ENCODE results near the gene DDX31. TPM values are rescaled to one million over a fixed set of nuclear protein-coding genes. Genes with fewer than 3 reads are reported as not detected.

The DDX31 gene
- total RNA-seq, 4 donors from 2014 or later = 6.1 to 30.1 (median 9.8) TPM

DNA sequence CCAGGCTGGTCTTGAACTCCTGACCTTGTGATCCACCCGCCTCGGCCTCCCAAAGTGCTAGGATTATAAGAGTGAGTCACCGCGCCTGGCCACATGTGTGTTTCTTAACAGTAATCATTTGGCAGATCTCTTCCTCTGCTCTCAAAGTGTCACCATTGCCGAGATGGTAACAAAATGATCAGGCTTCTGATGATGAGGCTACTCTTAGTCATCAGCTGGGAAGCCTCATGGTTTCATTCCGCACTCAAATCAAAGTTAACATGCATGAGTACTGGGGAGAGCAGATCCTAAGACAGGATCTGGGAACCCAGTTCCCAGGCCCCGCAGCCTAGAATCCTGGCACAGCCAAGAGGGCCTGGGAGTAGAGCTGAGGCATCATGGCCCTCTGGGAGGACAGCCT lies 60.0 kb downstream of the DDX31 start:
- no peak for DNase-seq
- Histone ChIP-seq H3K27ac (no peak overlapping the region), H3K27me3 (no peaks in the 10 kb centered on the region), H3K4me3 (no peak overlapping the region), H3K4me1 (no peaks in the 10 kb centered on the region), H3K36me3 (peaks cover 0 to 23% (median 2%) of the 10 kb centered on the region in 4 donors), H3K9me3 (no peaks in the 10 kb centered on the region)
- intact Hi-C loops (cut with DNase I; ENCODE audit: low total_unique reads) = no loop called here
- 87% methylated on average over 7 of the region's 7 CpGs; no CpG with 5 or more reads in 1 of the 2 donors for WGBS, 2 donors (ENCODE audit: low coverage in 1 of 2)
- no peak for TF ChIP-seq POLR2AphosphoS5 (IDR thresholded peaks at IDR 0.05)
- TF ChIP-seq, protein P1, sequence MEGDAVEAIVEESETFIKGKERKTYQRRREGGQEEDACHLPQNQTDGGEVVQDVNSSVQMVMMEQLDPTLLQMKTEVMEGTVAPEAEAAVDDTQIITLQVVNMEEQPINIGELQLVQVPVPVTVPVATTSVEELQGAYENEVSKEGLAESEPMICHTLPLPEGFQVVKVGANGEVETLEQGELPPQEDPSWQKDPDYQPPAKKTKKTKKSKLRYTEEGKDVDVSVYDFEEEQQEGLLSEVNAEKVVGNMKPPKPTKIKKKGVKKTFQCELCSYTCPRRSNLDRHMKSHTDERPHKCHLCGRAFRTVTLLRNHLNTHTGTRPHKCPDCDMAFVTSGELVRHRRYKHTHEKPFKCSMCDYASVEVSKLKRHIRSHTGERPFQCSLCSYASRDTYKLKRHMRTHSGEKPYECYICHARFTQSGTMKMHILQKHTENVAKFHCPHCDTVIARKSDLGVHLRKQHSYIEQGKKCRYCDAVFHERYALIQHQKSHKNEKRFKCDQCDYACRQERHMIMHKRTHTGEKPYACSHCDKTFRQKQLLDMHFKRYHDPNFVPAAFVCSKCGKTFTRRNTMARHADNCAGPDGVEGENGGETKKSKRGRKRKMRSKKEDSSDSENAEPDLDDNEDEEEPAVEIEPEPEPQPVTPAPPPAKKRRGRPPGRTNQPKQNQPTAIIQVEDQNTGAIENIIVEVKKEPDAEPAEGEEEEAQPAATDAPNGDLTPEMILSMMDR (IDR thresholded peaks at IDR 0.05) = no peak
- TF ChIP-seq POLR2A (IDR thresholded peaks at IDR 0.05) = no peak
- TF ChIP-seq EP300 (IDR thresholded peaks at IDR 0.05; ENCODE audit: low read depth) = no peak
- in situ Hi-C loops (cut with MboI; ENCODE audit: low pct_ligation_motif_present in 1 of 4, low pct_unique_long_range_greater_than_20kb in 1 of 4, low sequenced_read_pairs in 3 of 4) = no loop called here

DNA sequence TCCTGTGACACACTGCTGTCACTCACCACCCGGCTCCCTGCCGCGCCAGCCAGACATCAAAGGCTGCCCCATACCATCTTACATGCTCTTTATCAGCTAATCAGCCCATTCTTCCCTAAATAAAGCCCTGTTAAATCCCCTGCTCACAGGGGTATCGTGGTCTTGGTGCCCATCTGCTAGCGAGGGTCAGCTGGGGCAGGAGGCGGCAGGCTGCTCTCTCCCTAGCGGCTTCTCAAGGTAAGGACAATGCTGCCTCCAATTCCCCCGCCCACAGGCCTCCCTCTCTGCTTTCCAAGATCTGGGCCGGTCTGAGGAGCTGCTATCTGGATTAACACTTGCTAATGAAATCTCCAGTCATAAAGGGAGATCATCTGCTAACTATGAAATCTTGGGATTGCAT lies 60.6 kb downstream of the DDX31 start:
- no peak overlapping the region for H3K4me3 ChIP-seq
- in situ Hi-C loops (cut with MboI; ENCODE audit: low pct_ligation_motif_present in 1 of 4, low pct_unique_long_range_greater_than_20kb in 1 of 4, low sequenced_read_pairs in 3 of 4) (no loop called here), intact Hi-C loops (cut with DNase I; ENCODE audit: low total_unique reads) (no loop called here)
- H3K27me3 ChIP-seq = no peaks in the 10 kb centered on the region
- no peak for DNase-seq
- H3K9me3 ChIP-seq = no peaks in the 10 kb centered on the region
- TF ChIP-seq POLR2A (IDR thresholded peaks at IDR 0.05) = no peak
- H3K4me1 ChIP-seq = no peaks in the 10 kb centered on the region
- peaks cover 0 to 23% (median 2%) of the 10 kb centered on the region in 4 donors for H3K36me3 ChIP-seq
- H3K27ac ChIP-seq = no peak overlapping the region
- WGBS, 2 donors (ENCODE audit: low coverage in 1 of 2) = 94 to 96% methylated on average over 6 to 9 of the region's 9 CpGs

DNA sequence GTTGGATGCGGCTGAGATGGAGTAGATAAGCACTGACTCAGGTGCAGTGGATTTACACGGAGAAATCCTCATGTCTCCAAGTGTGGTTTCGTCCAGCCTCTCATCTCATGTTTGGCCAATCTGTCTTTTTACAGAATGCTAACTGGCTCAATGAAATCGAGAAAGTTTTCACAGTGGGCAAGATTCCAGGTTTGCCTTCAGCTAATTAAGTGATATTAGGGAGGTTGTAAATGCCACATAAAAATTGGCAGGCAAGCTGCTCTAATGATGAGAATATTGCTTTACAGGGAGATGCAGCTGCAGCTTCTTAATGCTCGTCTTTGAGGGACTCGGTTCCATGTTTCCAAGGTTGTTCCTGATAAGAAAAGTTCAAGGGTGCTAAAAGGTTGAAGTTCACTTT lies 63.7 kb downstream of the DDX31 start:
- peaks cover 0 to 14% (median 0%) of the 10 kb centered on the region in 4 donors for H3K36me3 ChIP-seq
- intact Hi-C loops (cut with DNase I; ENCODE audit: low total_unique reads) = no loop called here

DNA sequence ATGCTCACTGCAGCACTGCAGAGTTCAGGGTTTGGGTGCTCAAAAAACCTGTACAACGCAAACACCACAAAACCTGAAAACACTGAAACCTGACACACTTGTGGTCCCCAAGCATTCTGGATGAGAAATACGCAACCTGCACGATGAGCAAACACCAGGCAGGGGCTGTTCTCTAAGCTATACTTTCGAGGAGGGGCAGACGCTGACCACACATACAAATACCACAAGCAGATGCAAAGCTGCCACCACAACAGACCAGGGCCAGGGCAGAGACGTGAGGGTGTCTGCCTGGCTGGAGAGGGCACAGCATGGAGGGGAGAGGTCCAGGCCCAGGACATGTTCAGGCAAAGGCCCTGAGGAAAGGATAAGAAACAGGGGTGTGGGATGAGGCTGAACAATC lies 64.4 kb downstream of the DDX31 start:
- peaks cover 0 to 7% (median 0%) of the 10 kb centered on the region in 4 donors for H3K36me3 ChIP-seq
- no peak for DNase-seq
- H3K4me3 ChIP-seq = no peak overlapping the region
- in situ Hi-C loops (cut with MboI; ENCODE audit: low pct_ligation_motif_present in 1 of 4, low pct_unique_long_range_greater_than_20kb in 1 of 4, low sequenced_read_pairs in 3 of 4) (no loop called here), intact Hi-C loops (cut with DNase I; ENCODE audit: low total_unique reads) (no loop called here)
- TF ChIP-seq POLR2A (IDR thresholded peaks at IDR 0.05) (no peak), POLR2AphosphoS5 (IDR thresholded peaks at IDR 0.05) (no peak), EP300 (IDR thresholded peaks at IDR 0.05; ENCODE audit: low read depth) (no peak)
- TF ChIP-seq, protein P1 (IDR thresholded peaks at IDR 0.05) = no peak
- no peaks in the 10 kb centered on the region for H3K4me1 ChIP-seq
- WGBS, 2 donors (ENCODE audit: low coverage in 1 of 2) = 92% methylated on average over 6 of the region's 6 CpGs; no CpG with 5 or more reads in 1 of the 2 donors
- no peaks in the 10 kb centered on the region for H3K27me3 ChIP-seq
- no peaks in the 10 kb centered on the region for H3K9me3 ChIP-seq
- no peak overlapping the region for H3K27ac ChIP-seq

More for the DNA sequence above, 63.7 kb downstream of the DDX31 start:
- in situ Hi-C loops (cut with MboI; ENCODE audit: low pct_ligation_motif_present in 1 of 4, low pct_unique_long_range_greater_than_20kb in 1 of 4, low sequenced_read_pairs in 3 of 4) = no loop called here
- Histone ChIP-seq H3K9me3 (no peaks in the 10 kb centered on the region), H3K27me3 (no peaks in the 10 kb centered on the region), H3K4me1 (no peaks in the 10 kb centered on the region), H3K4me3 (no peak overlapping the region), H3K27ac (no peak overlapping the region)
- 87 to 93% methylated on average over 4 to 6 of the region's 6 CpGs for WGBS, 2 donors (ENCODE audit: low coverage in 1 of 2)
- DNase-seq = no peak
- TF ChIP-seq POLR2AphosphoS5 (IDR thresholded peaks at IDR 0.05) (no peak), EP300 (IDR thresholded peaks at IDR 0.05; ENCODE audit: low read depth) (no peak), POLR2A (IDR thresholded peaks at IDR 0.05) (no peak)
- TF ChIP-seq, protein P1 (IDR thresholded peaks at IDR 0.05) = no peak

DNA sequence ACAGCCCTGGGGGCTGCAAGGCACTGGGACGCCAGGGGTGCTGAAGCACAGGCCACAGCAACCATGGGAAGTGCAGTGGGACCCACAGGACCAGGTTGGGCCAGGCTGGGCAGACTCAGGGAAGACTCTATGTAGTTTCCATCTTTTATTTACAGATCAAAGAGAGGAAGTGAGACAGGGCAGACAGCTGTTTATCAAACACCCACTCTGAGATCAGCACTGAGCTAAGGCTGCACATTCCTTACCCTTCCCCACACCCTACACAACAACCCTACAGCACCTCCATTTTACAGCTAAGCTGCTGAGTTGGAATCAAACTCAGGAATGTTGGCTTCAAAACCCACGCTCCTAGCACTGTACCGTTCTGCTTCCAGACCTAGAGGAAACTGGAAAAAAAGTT lies 67.6 kb downstream of the DDX31 start:
- 70 to 77% methylated on average over 3 of the region's 3 CpGs for WGBS, 2 donors (ENCODE audit: low coverage in 1 of 2)
- Histone ChIP-seq H3K9me3 (no peaks in the 10 kb centered on the region), H3K27me3 (no peaks in the 10 kb centered on the region), H3K27ac (no peak overlapping the region), H3K4me1 (no peaks in the 10 kb centered on the region), H3K36me3 (no peaks in the 10 kb centered on the region), H3K4me3 (no peak overlapping the region)
- intact Hi-C loops (cut with DNase I; ENCODE audit: low total_unique reads) (no loop called here), in situ Hi-C loops (cut with MboI; ENCODE audit: low pct_ligation_motif_present in 1 of 4, low pct_unique_long_range_greater_than_20kb in 1 of 4, low sequenced_read_pairs in 3 of 4) (no loop called here)
- no peak for DNase-seq
- no peak for TF ChIP-seq POLR2A (IDR thresholded peaks at IDR 0.05)
- no peak for TF ChIP-seq EP300 (IDR thresholded peaks at IDR 0.05; ENCODE audit: low read depth)
